Stimulated activated CD4-positive, alpha-beta T cell treated with anti-CD3 and anti-CD28 coated beads, Interleukin-4, amount 100 ng/mL, for 4 hours (primary cell): ENCODE measurements around the gene ZNF358.

Source experiments
- DNase-seq, 2 experiments: peaks; one replicate each; pipeline ENCODE4 v3.0.0-alpha.2; 2020

Gene ZNF358

GRCh38 chr19:7492142-7492541 is 23.8 kb upstream of the ZNF358 start:
- peak in 1 of 2 experiments; percentile 35 for DNase-seq

GRCh38 chr19:7492558-7492957 is 23.3 kb upstream of the ZNF358 start:
- DNase-seq, result no peak

GRCh38 chr19:7494416-7495098 is 21.3 kb upstream of the ZNF358 start:
- DNase-seq, result no peak

- no peak for DNase-seq
These were observed 18.6 kb upstream of the ZNF358 start for GRCh38 chr19:7497292-7497691.

GRCh38 chr19:7500811-7501450 is 15.0 kb upstream of the ZNF358 start:
- peak; percentile 51 to 57 for DNase-seq

- no peak for DNase-seq
These were observed 13.4 kb upstream of the ZNF358 start for GRCh38 chr19:7502552-7502951.

- DNase-seq, result no peak
These were observed 11.2 kb upstream of the ZNF358 start for GRCh38 chr19:7504684-7505083.

GRCh38 chr19:7505288-7505681 is 10.6 kb upstream of the ZNF358 start:
- DNase-seq, result no peak

GRCh38 chr19:7505682-7506384 is 10.1 kb upstream of the ZNF358 start:
- DNase-seq, result peak in 1 of 2 experiments; percentile 24

- DNase-seq, result peak in 1 of 2 experiments; percentile 21
These were observed 9.2 kb upstream of the ZNF358 start for GRCh38 chr19:7506385-7507328.

GRCh38 chr19:7507884-7508283 is 8.0 kb upstream of the ZNF358 start:
- no peak for DNase-seq

- DNase-seq, result no peak
These were observed 6.3 kb upstream of the ZNF358 start for GRCh38 chr19:7509625-7510024.

- no peak for DNase-seq
These were observed 3.5 kb upstream of the ZNF358 start for GRCh38 chr19:7512400-7512851.

- DNase-seq, result no peak
These were observed 1.9 kb upstream of the ZNF358 start for GRCh38 chr19:7513809-7514642.

GRCh38 chr19:7515110-7515644 is 726 bp upstream of the ZNF358 start:
- no peak for DNase-seq

GRCh38 chr19:7516333-7516732 is 430 bp downstream of the ZNF358 start:
- DNase-seq, result no peak

GRCh38 chr19:7516878-7517277 is 975 bp downstream of the ZNF358 start:
- DNase-seq, result no peak

GRCh38 chr19:7519361-7520130 is 3.6 kb downstream of the ZNF358 start:
- no peak for DNase-seq

- no peak for DNase-seq
These were observed 4.5 kb downstream of the ZNF358 start for GRCh38 chr19:7520131-7521051.
